PC-9 (cell line): ENCODE results near the gene PLK1. TPM values are rescaled to one million over a fixed set of nuclear protein-coding genes. Genes with fewer than 3 reads are reported as not detected.
A peak's percentile ranks its signal among the peaks of the same experiment; 100 is the strongest.

Experiments
- BruUV-seq: library from RNA; stranded (reverse); fragments of 400-500 nt; replicated peaks from 2 replicates; lab custom pipeline; 2021; lab: Mats Ljungman, UMichigan
- CTCF ChIA-PET: fragments of 300-600 bp; sonication (Branson Sonifier 250); formaldehyde crosslinking; loops from one replicate; lab custom pipeline; 2022; ENCODE audit warnings: antibody characterized with exemption; lab: Charles Lee
- POLR2A ChIA-PET: fragments of 300-600 bp; sonication (Branson Sonifier 250); formaldehyde crosslinking; loops from one replicate; lab custom pipeline; 2022; ENCODE audit warnings: antibody characterized with exemption; ENCODE audit not compliant: unreplicated experiment; lab: Charles Lee
- DNase-seq, 2 experiments: peaks; one replicate each; pipeline versions ENCODE4 v3.0.0 to v3.0.0-alpha.2; 2015 to 2022; ENCODE audit warnings: mixed read lengths in 1 of 2
- H2AFZ ChIP-seq: fragments of 200-600 bp; sonication (generic); 2 replicates; pipeline ENCODE4 v1.8.1; 2017; ENCODE audit warnings: antibody characterized with exemption
- H3F3A ChIP-seq: fragments of 200-600 bp; sonication (generic); 2 replicates; pipeline ENCODE4 v1.8.1; 2017; ENCODE audit warnings: antibody characterized with exemption, mild to moderate bottlenecking, low read depth; ENCODE audit not compliant: insufficient read depth
- H3K27ac ChIP-seq: fragments of 200-600 bp; sonication (generic); 2 replicates; pipeline ENCODE4 v1.6.1; 2016; ENCODE audit warnings: mixed run types
- H3K27me3 ChIP-seq: fragments of 200-600 bp; sonication (generic); 2 replicates; pipeline ENCODE4 v1.6.1; 2016; ENCODE audit warnings: low read depth, mixed run types; ENCODE audit not compliant: insufficient read depth
- H3K36me3 ChIP-seq: fragments of 200-600 bp; sonication (generic); 2 replicates; pipeline ENCODE4 v1.6.1; 2016; ENCODE audit warnings: low read depth, mixed run types
- H3K4me1 ChIP-seq: fragments of 200-600 bp; sonication (generic); replicated peaks from 2 replicates; pipeline ENCODE4 v1.6.1; 2016; ENCODE audit warnings: mixed run types; ENCODE audit not compliant: insufficient read depth
- H3K4me2 ChIP-seq: fragments of 200-600 bp; sonication (generic); 2 replicates; pipeline ENCODE4 v1.6.1; 2017; ENCODE audit warnings: mixed run types
- H3K4me3 ChIP-seq: fragments of 200-600 bp; sonication (generic); 2 replicates; pipeline ENCODE4 v1.6.1; 2016; ENCODE audit warnings: mixed run types
- H3K79me2 ChIP-seq: fragments of 200-600 bp; sonication (generic); 2 replicates; pipeline ENCODE4 v1.6.1; 2017; ENCODE audit warnings: low read depth, mixed run types
- H3K9me2 ChIP-seq: fragments of 200-600 bp; sonication (generic); 2 replicates; pipeline ENCODE4 v1.8.1; 2017; ENCODE audit warnings: mild to moderate bottlenecking; ENCODE audit not compliant: insufficient read depth
- H3K9me3 ChIP-seq: fragments of 200-600 bp; sonication (generic); 2 replicates; pipeline ENCODE4 v1.8.1; 2016; ENCODE audit warnings: low read depth; ENCODE audit not compliant: insufficient read depth
- H4K20me1 ChIP-seq: fragments of 200-600 bp; sonication (generic); 2 replicates; pipeline ENCODE4 v1.8.1; 2017; ENCODE audit not compliant: insufficient read depth
- CTCF ChIP-seq: fragments of 200-600 bp; sonication (generic); conservative IDR thresholded peaks from 2 replicates; pipeline ENCODE4 v1.6.1; 2017; ENCODE audit warnings: mixed run types, antibody characterized with exemption, mild to moderate bottlenecking, moderate library complexity
- EZH2 ChIP-seq: fragments of 200-600 bp; sonication (generic); IDR thresholded peaks from 2 replicates; pipeline ENCODE4 v1.8.0; 2017; ENCODE audit warnings: antibody characterized with exemption, low read depth
- intact Hi-C: fragments of 100-400 bp; cut with micrococcal nuclease; formaldehyde crosslinking; loops from one replicate; pipeline ENCODE4 v1.10.0; 2022; ENCODE audit not compliant: unreplicated experiment
- total RNA-seq: library from RNA; stranded (reverse); gene quantifications from 2 replicates; pipeline ENCODE4 v1.2.3, GENCODE V29; 2021

PLK1 gene
- total RNA-seq, 1 experiment from 2014 or later: 169 TPM

DNA sequence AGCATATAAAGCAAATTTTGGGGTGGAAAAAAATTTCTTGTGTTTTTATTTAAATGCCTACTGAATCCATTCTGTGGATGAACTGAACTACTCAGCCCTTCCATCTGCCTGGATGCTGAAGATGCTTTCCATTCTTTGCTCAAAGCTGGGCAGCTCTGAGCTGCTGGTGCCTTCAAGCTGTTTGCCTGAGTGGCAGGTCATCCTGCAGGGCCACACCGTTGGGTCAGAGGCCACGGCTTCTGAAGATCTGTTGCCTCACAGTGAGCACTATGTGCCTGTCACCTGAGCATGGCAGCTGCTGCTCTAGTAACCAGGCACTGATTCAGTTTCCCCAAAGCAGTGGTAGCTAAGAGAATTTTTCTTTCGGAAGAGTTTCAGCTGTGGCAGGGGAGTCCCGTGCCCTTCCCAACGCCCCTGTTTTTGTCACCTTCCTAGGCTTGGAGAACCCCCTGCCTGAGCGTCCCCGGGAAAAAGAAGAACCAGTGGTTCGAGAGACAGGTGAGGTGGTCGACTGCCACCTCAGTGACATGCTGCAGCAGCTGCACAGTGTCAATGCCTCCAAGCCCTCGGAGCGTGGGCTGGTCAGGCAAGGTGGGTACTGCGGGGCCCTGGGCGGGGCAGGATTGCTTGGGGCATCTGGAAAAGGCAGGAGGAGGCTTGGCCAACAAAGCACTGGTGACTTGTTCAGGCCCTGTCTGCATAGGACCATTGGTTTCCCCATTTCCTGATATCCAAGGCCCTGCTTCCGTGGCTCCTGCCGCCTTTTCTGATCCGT is 8.5 kb downstream of the PLK1 start:
- Histone ChIP-seq H3K9me2 (no peaks in the 10 kb centered on the region), H3K9me3 (no peaks in the 10 kb centered on the region), H3K36me3 (peaks cover 27% of the 10 kb centered on the region), H3F3A (peaks cover 28% of the 10 kb centered on the region), H3K4me2 (no peak overlapping the region), H3K27me3 (no peaks in the 10 kb centered on the region), H2AFZ (no peak overlapping the region), H3K27ac (no peak overlapping the region), H3K4me3 (no peak overlapping the region), H3K79me2 (peaks cover 23% of the 10 kb centered on the region), H3K4me1 (no peaks in the 10 kb centered on the region), H4K20me1 (no peaks in the 10 kb centered on the region; the same call in 1 of the 2 replicates)
- TF ChIP-seq CTCF (no peak), EZH2 (no peak)
- intact Hi-C loops: no loop called here
- CTCF ChIA-PET: no interaction called here
- no peak for DNase-seq
- POLR2A ChIA-PET: no interaction called here
- BruUV-seq: no TSS peak

DNA sequence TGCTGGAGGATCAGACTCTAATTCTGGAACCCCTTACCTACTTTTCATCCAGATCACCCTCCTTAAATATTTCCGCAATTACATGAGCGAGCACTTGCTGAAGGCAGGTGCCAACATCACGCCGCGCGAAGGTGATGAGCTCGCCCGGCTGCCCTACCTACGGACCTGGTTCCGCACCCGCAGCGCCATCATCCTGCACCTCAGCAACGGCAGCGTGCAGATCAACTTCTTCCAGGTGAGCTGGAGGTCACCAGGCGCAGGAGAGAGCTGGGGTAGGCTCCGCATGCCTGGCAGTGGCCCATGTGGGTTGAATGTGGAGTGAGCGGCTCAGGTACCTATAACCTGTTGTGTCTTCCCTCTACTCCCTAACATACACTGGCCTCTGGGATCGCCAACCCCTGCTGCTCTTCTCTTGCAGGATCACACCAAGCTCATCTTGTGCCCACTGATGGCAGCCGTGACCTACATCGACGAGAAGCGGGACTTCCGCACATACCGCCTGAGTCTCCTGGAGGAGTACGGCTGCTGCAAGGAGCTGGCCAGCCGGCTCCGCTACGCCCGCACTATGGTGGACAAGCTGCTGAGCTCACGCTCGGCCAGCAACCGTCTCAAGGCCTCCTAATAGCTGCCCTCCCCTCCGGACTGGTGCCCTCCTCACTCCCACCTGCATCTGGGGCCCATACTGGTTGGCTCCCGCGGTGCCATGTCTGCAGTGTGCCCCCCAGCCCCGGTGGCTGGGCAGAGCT is 10.9 kb downstream of the PLK1 start:
- Histone ChIP-seq H3K4me3 (no peak overlapping the region), H3F3A (peaks cover 37% of the 10 kb centered on the region), H3K36me3 (peaks cover 12% of the 10 kb centered on the region), H3K4me1 (no peaks in the 10 kb centered on the region), H2AFZ (no peak overlapping the region), H3K79me2 (peaks cover 6% of the 10 kb centered on the region; the same call in 1 of the 2 replicates), H3K4me2 (no peak overlapping the region), H3K27me3 (no peaks in the 10 kb centered on the region), H3K27ac (no peak overlapping the region), H4K20me1 (no peaks in the 10 kb centered on the region), H3K9me3 (no peaks in the 10 kb centered on the region), H3K9me2 (no peaks in the 10 kb centered on the region)
- POLR2A ChIA-PET: no interaction called here
- CTCF ChIA-PET: no interaction called here
- TF ChIP-seq CTCF (no peak), EZH2 (no peak)
- no peak for DNase-seq
- intact Hi-C loops: no loop called here
- TSS peak; percentile 5 for BruUV-seq

DNA sequence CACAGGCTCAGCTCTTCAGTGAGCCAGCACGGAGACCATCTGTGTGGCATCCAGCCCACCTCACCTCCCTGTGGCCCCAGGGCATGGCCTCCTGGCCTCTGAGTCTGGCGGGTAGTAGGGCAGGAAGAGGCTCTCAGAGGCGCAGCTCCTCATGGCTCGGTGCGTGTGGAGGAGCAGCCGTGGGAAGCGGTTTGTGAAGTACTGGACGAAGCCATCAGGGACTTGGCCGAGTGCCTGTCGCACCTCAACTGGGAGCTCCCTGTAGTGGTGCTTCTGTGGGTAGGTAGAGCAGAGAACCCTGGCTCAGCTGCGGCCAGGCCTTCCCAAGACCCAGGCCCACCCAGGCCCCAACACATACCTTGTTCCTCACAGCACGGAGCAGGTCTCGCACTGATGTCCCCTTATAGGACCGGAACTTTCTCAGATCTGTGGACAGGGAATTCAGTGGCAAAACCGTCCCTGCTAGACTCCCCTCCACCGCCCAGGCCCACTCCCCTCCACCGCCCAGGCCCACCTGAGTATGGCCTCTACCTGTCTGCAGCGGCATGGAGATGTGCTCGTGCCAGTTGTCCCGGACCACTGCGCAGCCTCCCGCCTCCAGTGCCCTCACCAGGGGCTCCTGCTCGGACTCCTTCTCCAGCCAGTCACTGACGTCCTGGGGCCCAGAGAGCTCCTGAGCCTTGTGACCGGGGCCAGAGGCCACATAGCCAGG is 12.2 kb downstream of the PLK1 start:
- Histone ChIP-seq H3K9me3 (no peaks in the 10 kb centered on the region), H3K27me3 (no peaks in the 10 kb centered on the region), H3K27ac (no peak overlapping the region), H3K36me3 (peaks cover 12% of the 10 kb centered on the region), H3K4me3 (no peak overlapping the region), H2AFZ (no peak overlapping the region), H3K4me2 (no peak overlapping the region), H3K9me2 (no peaks in the 10 kb centered on the region), H3F3A (peaks cover 37% of the 10 kb centered on the region), H3K79me2 (no peaks in the 10 kb centered on the region), H3K4me1 (no peaks in the 10 kb centered on the region), H4K20me1 (no peaks in the 10 kb centered on the region)
- TF ChIP-seq EZH2: no peak
- TF ChIP-seq CTCF: no peak
- intact Hi-C loops: no loop called here
- CTCF ChIA-PET: interaction anchor here (0.6 kb wide), 1 partner anchor 1917 kb away, joined by 3 read pairs; no protein-coding TSS in a partner anchor
- DNase-seq: no peak
- POLR2A ChIA-PET: no interaction called here
- no TSS peak for BruUV-seq
